Transverse colon (tissue), 4 donors: ENCODE measurements around the gene CALML3.

Source experiments
- CTCF ChIP-seq, 5 experiments: fragments of 200-600 bp in 3 of 5; fragments of 450-650 bp in 2 of 5; sonication (generic) in 3 of 5; IDR thresholded peaks; 1 replicate in 2 of 5; 2 replicates in 3 of 5; pipeline ENCODE4 v1.5.1; 2016 to 2017; ENCODE audit warnings: antibody characterized with exemption in 5 of 5, inconsistent platforms in 3 of 5, mild to moderate bottlenecking in 2 of 5, moderate library complexity in 1 of 5
- EP300 ChIP-seq: sonication (generic); formaldehyde crosslinking; IDR thresholded peaks from one replicate; pipeline ENCODE4 v1.6.1; 2017; ENCODE audit warnings: antibody characterized with exemption, low read depth
- POLR2AphosphoS5 ChIP-seq, 3 donors: sonication (generic); formaldehyde crosslinking; IDR thresholded peaks; one replicate each; pipeline ENCODE4 v1.6.1; 2016; ENCODE audit warnings: antibody characterized with exemption in 3 of 3

GRCh38 chr10:5531558-5532306, 7.0 kb downstream of the CALML3 start:
- TF ChIP-seq CTCF (IDR thresholded peaks at IDR 0.05): no peak
- TF ChIP-seq EP300: no peak
- no peak for TF ChIP-seq POLR2AphosphoS5 (IDR thresholded peaks at IDR 0.05)
